SK-N-SH (cell line): ENCODE data around the gene USP40. TPM values are rescaled to one million over a fixed set of nuclear protein-coding genes. Genes with fewer than 3 reads are reported as not detected.

ENCODE experiments used
- CTCF ChIA-PET: fragments of 300-600, 350-600 bp; formaldehyde crosslinking; extraction: SDS; loops from one replicate; lab custom pipeline; 2021; lab: Yijun Ruan, JAX
- POLR2A ChIA-PET: fragments of 350-600 bp; sonication (Branson Sonifier 250); formaldehyde crosslinking; extraction: SDS; loops from one replicate; lab custom pipeline; 2020; ENCODE audit warnings: antibody characterized with exemption, inconsistent platforms; lab: Yijun Ruan, JAX
- DNase-seq: peaks from one replicate; pipeline ENCODE4 v3.0.0; 2012
- H2AFZ ChIP-seq: fragments of 200-600 bp; sonication (generic); 2 replicates; pipeline ENCODE4 v1.8.1; 2016; ENCODE audit warnings: antibody characterized with exemption, mild to moderate bottlenecking, low read depth
- H3F3A ChIP-seq: fragments of 200-600 bp; sonication (generic); replicated peaks from 2 replicates; pipeline ENCODE3; 2016; ENCODE audit warnings: antibody characterized with exemption, mild to moderate bottlenecking; ENCODE audit not compliant: insufficient read depth
- H3K27ac ChIP-seq, 2 experiments: fragments of 200-500 bp in 1 of 2; fragments of 200-600 bp in 1 of 2; sonication (Bioruptor generic) in 1 of 2; sonication (generic), shearing (Covaris generic) in 1 of 2; 2 replicates each; pipeline versions ENCODE4 v1.5.1 to v1.6.1; 2014 to 2016; ENCODE audit warnings: low read depth in 2 of 2, inconsistent platforms in 1 of 2, low read length in 1 of 2, mild to moderate bottlenecking in 1 of 2, mixed read lengths in 1 of 2
- H3K27me3 ChIP-seq: fragments of 200-600 bp; sonication (generic), shearing (Covaris generic); 2 replicates; pipeline ENCODE4 v1.6.1; 2016; ENCODE audit warnings: mixed run types; ENCODE audit not compliant: insufficient read depth
- H3K36me3 ChIP-seq, 2 experiments: fragments of 200-500 bp in 1 of 2; fragments of 200-600 bp in 1 of 2; sonication (Bioruptor generic) in 1 of 2; sonication (generic) in 1 of 2; replicated peaks in 1 of 2; 2 replicates each; pipeline versions ENCODE3 to v1.5.1; 2014 to 2016; ENCODE audit warnings: low read length in 1 of 2, mild to moderate bottlenecking in 1 of 2; ENCODE audit not compliant: insufficient read depth in 2 of 2, control insufficient read depth in 1 of 2
- H3K4me1 ChIP-seq, 2 experiments: fragments of 200-500 bp in 1 of 2; fragments of 200-600 bp in 1 of 2; sonication (Bioruptor generic) in 1 of 2; sonication (generic), shearing (Covaris generic) in 1 of 2; 2 replicates each; pipeline versions ENCODE4 v1.5.1 to v1.6.1; 2014 to 2016; ENCODE audit warnings: low read depth in 1 of 2, low read length in 1 of 2, mixed run types in 1 of 2; ENCODE audit not compliant: insufficient read depth in 2 of 2, control insufficient read depth in 1 of 2
- H3K4me2 ChIP-seq: fragments of 200-600 bp; sonication (generic), shearing (Covaris generic); 2 replicates; pipeline ENCODE4 v1.6.1; 2017; ENCODE audit warnings: mixed run types
- H3K4me3 ChIP-seq, 2 experiments: fragments of 200-500 bp in 1 of 2; fragments of 200-600 bp in 1 of 2; sonication (Bioruptor generic) in 1 of 2; sonication (generic), shearing (Covaris generic) in 1 of 2; 2 replicates each; pipeline versions ENCODE4 v1.5.1 to v1.8.1; 2014 to 2016; ENCODE audit warnings: low read depth in 2 of 2, inconsistent platforms in 1 of 2, low read length in 1 of 2, mild to moderate bottlenecking in 1 of 2, mixed read lengths in 1 of 2, moderate library complexity in 1 of 2
- H3K79me2 ChIP-seq: fragments of 200-600 bp; sonication (generic); 2 replicates; pipeline ENCODE4 v1.8.1; 2017; ENCODE audit warnings: mild to moderate bottlenecking; ENCODE audit not compliant: insufficient read depth
- H3K9ac ChIP-seq: fragments of 200-600 bp; sonication (generic); 2 replicates; pipeline ENCODE4 v1.6.1; 2017; ENCODE audit warnings: mixed run types
- H3K9me2 ChIP-seq: fragments of 200-600 bp; sonication (generic); 2 replicates; pipeline ENCODE4 v1.6.1; 2017; ENCODE audit warnings: mixed run types
- H3K9me3 ChIP-seq: fragments of 200-600 bp; sonication (generic); 2 replicates; pipeline ENCODE4 v1.6.1; 2017; ENCODE audit warnings: mixed run types, mild to moderate bottlenecking, moderate library complexity
- H4K20me1 ChIP-seq: fragments of 200-600 bp; sonication (generic); 2 replicates; pipeline ENCODE4 v1.6.1; 2017; ENCODE audit warnings: mild to moderate bottlenecking, mixed run types; ENCODE audit not compliant: insufficient read depth
- ELF1 ChIP-seq: IDR thresholded peaks from 2 replicates; pipeline ENCODE4 v1.4.0; 2012
- FOSL2 ChIP-seq: IDR thresholded peaks from 2 replicates; pipeline ENCODE4 v1.4.0; 2012; ENCODE audit warnings: low read depth, mild to moderate bottlenecking, moderate library complexity, borderline replicate concordance
- FOXM1 ChIP-seq: IDR thresholded peaks from 2 replicates; pipeline ENCODE4 v1.4.0; 2012; ENCODE audit warnings: low read depth, mild to moderate bottlenecking
- JUND ChIP-seq: IDR thresholded peaks from 2 replicates; pipeline ENCODE4 v1.4.0; 2012
- NFIC ChIP-seq: IDR thresholded peaks from 2 replicates; pipeline ENCODE4 v1.4.0; 2012; ENCODE audit warnings: borderline replicate concordance
- NRF1 ChIP-seq: IDR thresholded peaks from 2 replicates; pipeline ENCODE4 v1.6.1; 2012; ENCODE audit warnings: low read depth, mild to moderate bottlenecking, low read length
- RAD21 ChIP-seq: IDR thresholded peaks from 2 replicates; pipeline ENCODE4 v1.6.1; 2012; ENCODE audit warnings: mild to moderate bottlenecking, low read length
- RFX5 ChIP-seq: IDR thresholded peaks from 2 replicates; pipeline ENCODE4 v1.6.1; 2012; ENCODE audit warnings: mild to moderate bottlenecking, improper control_type of control experiment, low read length
- RXRA ChIP-seq: IDR thresholded peaks from 2 replicates; pipeline ENCODE4 v1.4.0; 2012; ENCODE audit warnings: low read depth, mild to moderate bottlenecking, borderline replicate concordance
- TAF1 ChIP-seq: IDR thresholded peaks from 2 replicates; pipeline ENCODE4 v1.6.1; 2012; ENCODE audit warnings: low read depth, mild to moderate bottlenecking, low read length, moderate library complexity, borderline replicate concordance
- TCF12 ChIP-seq: IDR thresholded peaks from 2 replicates; pipeline ENCODE4 v1.4.0; 2012
- WGBS: methylation state at CpG from one replicate; pipeline ENCODE4 v1.1.6; 2017; ENCODE audit warnings: low lambda C conversion rate; 5-methylcytosine and 5-hydroxymethylcytosine counted together
- polyA plus RNA-seq, 3 experiments: library from polyadenylated mRNA; depleted of rRNA; stranded (reverse); fragments of >200 nt; gene quantifications; 2 replicates each; pipeline ENCODE4 v1.2.3, GENCODE V29; 2012
- TF ChIP-seq, protein P1 (sequence below): fragments of 200-600 bp; sonication (generic); IDR thresholded peaks from 2 replicates; pipeline ENCODE4 v1.6.1; 2017; ENCODE audit warnings: antibody characterized with exemption, mild to moderate bottlenecking, moderate library complexity
- TF ChIP-seq, protein P2 (sequence below): IDR thresholded peaks from 2 replicates; pipeline ENCODE4 v1.4.0; 2012; ENCODE audit warnings: low read depth
- TF ChIP-seq, protein P3 (sequence below): fragments of 150-350 bp; IDR thresholded peaks from 2 replicates; pipeline ENCODE4 v1.6.1; 2017; ENCODE audit warnings: antibody characterized with exemption, low read length, low read depth, borderline replicate concordance
- TF ChIP-seq, protein P4 (sequence below): IDR thresholded peaks from 2 replicates; pipeline ENCODE4 v1.4.0; 2012; ENCODE audit warnings: low read depth, borderline replicate concordance
- TF ChIP-seq, protein P5 (sequence below): IDR thresholded peaks from 2 replicates; pipeline ENCODE4 v1.4.0; 2012; ENCODE audit warnings: low read depth, borderline replicate concordance

USP40 gene
- polyA plus RNA-seq, 1 of the 3 experiments (the other 2 are of a cell fraction), result 37.0 TPM

DNA sequence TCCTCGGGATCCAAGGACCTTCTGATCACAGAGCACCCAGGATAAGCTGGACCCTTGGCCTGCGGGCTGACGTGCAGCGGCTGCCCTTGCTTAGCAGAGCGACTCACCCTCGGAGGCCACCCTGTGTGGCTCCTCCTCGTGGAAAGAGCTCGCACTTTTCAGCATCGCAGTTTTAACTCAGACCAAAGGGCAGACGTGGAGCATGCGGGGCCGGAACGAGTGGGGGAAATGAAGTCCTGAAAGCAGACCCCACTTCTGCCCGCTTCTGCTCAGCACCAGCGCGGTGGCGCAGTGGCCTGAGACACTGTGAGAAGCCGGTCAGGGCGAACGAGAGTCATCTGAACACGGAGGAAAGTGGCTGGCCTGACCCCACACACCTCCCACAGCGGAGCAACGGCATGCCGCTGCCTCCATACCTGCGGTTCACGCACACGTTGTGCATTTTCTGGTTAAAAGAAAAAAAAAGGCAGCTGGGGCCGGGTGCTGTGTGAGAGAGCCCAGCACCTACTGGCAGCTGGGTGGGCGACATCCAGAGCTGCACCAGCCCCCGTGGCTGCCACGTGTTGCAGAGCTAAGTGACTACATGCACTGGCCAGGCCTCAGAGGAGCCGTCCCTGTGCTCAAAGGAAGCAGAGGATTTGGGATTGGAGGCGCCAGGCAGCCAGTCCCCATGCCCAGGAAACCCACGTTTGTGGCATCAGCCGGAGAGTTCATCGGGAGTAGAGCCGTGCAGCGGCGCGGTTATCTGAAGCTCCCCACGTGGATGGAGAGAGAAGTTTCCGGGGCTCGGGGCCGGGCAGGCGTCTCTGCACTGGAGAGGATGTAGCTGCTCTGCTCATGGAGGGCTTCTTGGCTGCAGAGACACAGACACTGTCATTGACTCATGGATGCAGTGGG lies 89.7 kb downstream of the USP40 start:
- H3K9ac ChIP-seq, result no peak overlapping the region
- no peak overlapping the region for H3K27ac ChIP-seq
- H2AFZ ChIP-seq, result no peak overlapping the region
- 95% methylated on average over 25 of the region's 45 CpGs for WGBS
- no peaks in the 10 kb centered on the region for H4K20me1 ChIP-seq
- H3K4me2 ChIP-seq, result no peak overlapping the region
- POLR2A ChIA-PET, result no interaction called here
- no peaks in the 10 kb centered on the region; a peak in 1 of 4 replicates for H3K4me1 ChIP-seq
- DNase-seq, result no peak
- TF ChIP-seq NFIC (no peak), FOXM1 (no peak)
- H3K79me2 ChIP-seq, result no peaks in the 10 kb centered on the region
- no peak overlapping the region for H3K4me3 ChIP-seq
- no peaks in the 10 kb centered on the region for H3K9me2 ChIP-seq
- H3K36me3 ChIP-seq, result peaks cover 3 to 38% of the 10 kb centered on the region in 2 experiments
- no peaks in the 10 kb centered on the region for H3K27me3 ChIP-seq
- no peaks in the 10 kb centered on the region for H3K9me3 ChIP-seq
- CTCF ChIA-PET, result no interaction called here
- H3F3A ChIP-seq, result no peaks in the 10 kb centered on the region

DNA sequence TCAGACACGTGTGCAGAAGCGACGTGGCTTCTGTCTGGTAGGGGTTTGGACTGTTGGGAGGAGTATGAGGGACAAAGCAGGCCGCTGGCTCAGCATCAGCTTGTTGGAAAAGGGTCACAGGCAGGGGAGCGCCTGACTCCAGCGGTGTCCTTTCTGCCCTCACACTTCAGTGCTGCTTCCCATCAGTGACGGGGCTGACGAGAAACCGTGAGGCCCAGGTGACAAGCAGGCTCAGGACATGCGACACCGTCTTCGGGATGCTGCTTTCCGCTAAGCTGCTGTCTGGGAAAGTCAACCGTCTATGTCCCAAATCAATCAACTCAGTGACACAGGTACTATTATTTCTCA lies 90.5 kb downstream of the USP40 start:
- 98% methylated on average over 14 of the region's 14 CpGs for WGBS
- CTCF ChIA-PET, result no interaction called here

More for the DNA sequence above, 90.5 kb downstream of the USP40 start:
- H3K4me1 ChIP-seq, result no peaks in the 10 kb centered on the region
- TF ChIP-seq RXRA (no peak), TCF12 (no peak), NRF1 (no peak), RFX5 (no peak), RAD21 (no peak), TAF1 (no peak), JUND (no peak), FOSL2 (no peak), ELF1 (no peak)
- TF ChIP-seq, protein P1, sequence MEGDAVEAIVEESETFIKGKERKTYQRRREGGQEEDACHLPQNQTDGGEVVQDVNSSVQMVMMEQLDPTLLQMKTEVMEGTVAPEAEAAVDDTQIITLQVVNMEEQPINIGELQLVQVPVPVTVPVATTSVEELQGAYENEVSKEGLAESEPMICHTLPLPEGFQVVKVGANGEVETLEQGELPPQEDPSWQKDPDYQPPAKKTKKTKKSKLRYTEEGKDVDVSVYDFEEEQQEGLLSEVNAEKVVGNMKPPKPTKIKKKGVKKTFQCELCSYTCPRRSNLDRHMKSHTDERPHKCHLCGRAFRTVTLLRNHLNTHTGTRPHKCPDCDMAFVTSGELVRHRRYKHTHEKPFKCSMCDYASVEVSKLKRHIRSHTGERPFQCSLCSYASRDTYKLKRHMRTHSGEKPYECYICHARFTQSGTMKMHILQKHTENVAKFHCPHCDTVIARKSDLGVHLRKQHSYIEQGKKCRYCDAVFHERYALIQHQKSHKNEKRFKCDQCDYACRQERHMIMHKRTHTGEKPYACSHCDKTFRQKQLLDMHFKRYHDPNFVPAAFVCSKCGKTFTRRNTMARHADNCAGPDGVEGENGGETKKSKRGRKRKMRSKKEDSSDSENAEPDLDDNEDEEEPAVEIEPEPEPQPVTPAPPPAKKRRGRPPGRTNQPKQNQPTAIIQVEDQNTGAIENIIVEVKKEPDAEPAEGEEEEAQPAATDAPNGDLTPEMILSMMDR, result no peak
- TF ChIP-seq, protein P2, sequence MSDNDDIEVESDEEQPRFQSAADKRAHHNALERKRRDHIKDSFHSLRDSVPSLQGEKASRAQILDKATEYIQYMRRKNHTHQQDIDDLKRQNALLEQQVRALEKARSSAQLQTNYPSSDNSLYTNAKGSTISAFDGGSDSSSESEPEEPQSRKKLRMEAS, result no peak
- TF ChIP-seq, protein P3, sequence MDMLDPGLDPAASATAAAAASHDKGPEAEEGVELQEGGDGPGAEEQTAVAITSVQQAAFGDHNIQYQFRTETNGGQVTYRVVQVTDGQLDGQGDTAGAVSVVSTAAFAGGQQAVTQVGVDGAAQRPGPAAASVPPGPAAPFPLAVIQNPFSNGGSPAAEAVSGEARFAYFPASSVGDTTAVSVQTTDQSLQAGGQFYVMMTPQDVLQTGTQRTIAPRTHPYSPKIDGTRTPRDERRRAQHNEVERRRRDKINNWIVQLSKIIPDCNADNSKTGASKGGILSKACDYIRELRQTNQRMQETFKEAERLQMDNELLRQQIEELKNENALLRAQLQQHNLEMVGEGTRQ, result no peak
- TF ChIP-seq, protein P4, sequence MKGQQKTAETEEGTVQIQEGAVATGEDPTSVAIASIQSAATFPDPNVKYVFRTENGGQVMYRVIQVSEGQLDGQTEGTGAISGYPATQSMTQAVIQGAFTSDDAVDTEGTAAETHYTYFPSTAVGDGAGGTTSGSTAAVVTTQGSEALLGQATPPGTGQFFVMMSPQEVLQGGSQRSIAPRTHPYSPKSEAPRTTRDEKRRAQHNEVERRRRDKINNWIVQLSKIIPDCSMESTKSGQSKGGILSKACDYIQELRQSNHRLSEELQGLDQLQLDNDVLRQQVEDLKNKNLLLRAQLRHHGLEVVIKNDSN, result no peak
- TF ChIP-seq, protein P5, sequence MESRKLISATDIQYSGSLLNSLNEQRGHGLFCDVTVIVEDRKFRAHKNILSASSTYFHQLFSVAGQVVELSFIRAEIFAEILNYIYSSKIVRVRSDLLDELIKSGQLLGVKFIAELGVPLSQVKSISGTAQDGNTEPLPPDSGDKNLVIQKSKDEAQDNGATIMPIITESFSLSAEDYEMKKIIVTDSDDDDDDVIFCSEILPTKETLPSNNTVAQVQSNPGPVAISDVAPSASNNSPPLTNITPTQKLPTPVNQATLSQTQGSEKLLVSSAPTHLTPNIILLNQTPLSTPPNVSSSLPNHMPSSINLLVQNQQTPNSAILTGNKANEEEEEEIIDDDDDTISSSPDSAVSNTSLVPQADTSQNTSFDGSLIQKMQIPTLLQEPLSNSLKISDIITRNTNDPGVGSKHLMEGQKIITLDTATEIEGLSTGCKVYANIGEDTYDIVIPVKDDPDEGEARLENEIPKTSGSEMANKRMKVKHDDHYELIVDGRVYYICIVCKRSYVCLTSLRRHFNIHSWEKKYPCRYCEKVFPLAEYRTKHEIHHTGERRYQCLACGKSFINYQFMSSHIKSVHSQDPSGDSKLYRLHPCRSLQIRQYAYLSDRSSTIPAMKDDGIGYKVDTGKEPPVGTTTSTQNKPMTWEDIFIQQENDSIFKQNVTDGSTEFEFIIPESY, result no peak
- TF ChIP-seq, all 33 proteins: peak for 0
- DNase-seq, result no peak
- POLR2A ChIA-PET, result no interaction called here
- Histone ChIP-seq H3K9me2 (no peaks in the 10 kb centered on the region), H3K9ac (no peak overlapping the region), H3K9me3 (no peaks in the 10 kb centered on the region), H3F3A (no peaks in the 10 kb centered on the region), H3K36me3 (peaks cover 3 to 38% of the 10 kb centered on the region in 2 experiments), H2AFZ (no peak overlapping the region), H3K79me2 (no peaks in the 10 kb centered on the region), H3K27ac (no peak overlapping the region), H4K20me1 (no peaks in the 10 kb centered on the region), H3K27me3 (no peaks in the 10 kb centered on the region), H3K4me3 (no peak overlapping the region), H3K4me2 (no peak overlapping the region)
